Measurements from ENCODE around the gene MED4.

Gene MED4

GRCh38 chr13:48094781-48095502 lies at the start of gene MED4:
Gene MED4 (minus strand): TSS chr13:48095104. CDS start chr13:48095078, 26 bp downstream.
- Mint-ChIP-seq H3K4me1 (ENCODE audit: low read depth) (peaks cover 42% of the 10 kb centered on the region), H3K4me3 (peak within 1 kb of the TSS; percentile 98), H3K27me3 (no peaks in the 10 kb centered on the region)

GRCh38 chr13:48144413-48145035 lies 49.6 kb upstream of the MED4 start:
- peaks cover 40% of the 10 kb centered on the region for H3K4me1 Mint-ChIP-seq (ENCODE audit: low read depth)
- H3K27ac Mint-ChIP-seq, result peak overlapping the region; percentile 72
- H3K36me3 Mint-ChIP-seq, result no peaks in the 10 kb centered on the region
- no peaks in the 10 kb centered on the region for H3K9me3 Mint-ChIP-seq (ENCODE audit: low read depth)
- no peak overlapping the region for H3K4me3 Mint-ChIP-seq
- no peaks in the 10 kb centered on the region for H3K27me3 Mint-ChIP-seq

More at GRCh38 chr13:48094781-48095502, at the start of gene MED4:
- H3K9me3 Mint-ChIP-seq (ENCODE audit: low read depth), result no peaks in the 10 kb centered on the region
- H3K36me3 Mint-ChIP-seq, result no peaks in the 10 kb centered on the region
- peak within 1 kb of the TSS; percentile 92 for H3K27ac Mint-ChIP-seq

GRCh38 chr13:48142436-48142835 lies 47.5 kb upstream of the MED4 start:
- Mint-ChIP-seq H3K9me3 (ENCODE audit: low read depth) (no peaks in the 10 kb centered on the region), H3K27ac (no peak overlapping the region)

GRCh38 chr13:48138270-48138669 lies 43.4 kb upstream of the MED4 start:
- Mint-ChIP-seq H3K27ac (no peak overlapping the region), H3K4me1 (ENCODE audit: low read depth) (peaks cover 9% of the 10 kb centered on the region), H3K9me3 (ENCODE audit: low read depth) (peaks cover 3% of the 10 kb centered on the region), H3K36me3 (no peaks in the 10 kb centered on the region), H3K4me3 (no peak overlapping the region), H3K27me3 (no peaks in the 10 kb centered on the region)

More at GRCh38 chr13:48142436-48142835, 47.5 kb upstream of the MED4 start:
- Mint-ChIP-seq H3K4me3 (no peak overlapping the region), H3K36me3 (no peaks in the 10 kb centered on the region), H3K27me3 (no peaks in the 10 kb centered on the region), H3K4me1 (ENCODE audit: low read depth) (peaks cover 30% of the 10 kb centered on the region)

GRCh38 chr13:48132961-48133360 lies 38.1 kb upstream of the MED4 start:
- Mint-ChIP-seq H3K27me3 (no peaks in the 10 kb centered on the region), H3K36me3 (no peaks in the 10 kb centered on the region), H3K27ac (no peak overlapping the region), H3K9me3 (ENCODE audit: low read depth) (peaks cover 3% of the 10 kb centered on the region), H3K4me1 (ENCODE audit: low read depth) (peaks cover 16% of the 10 kb centered on the region), H3K4me3 (no peak overlapping the region)

- Mint-ChIP-seq H3K9me3 (ENCODE audit: low read depth) (peaks cover 3% of the 10 kb centered on the region), H3K4me1 (ENCODE audit: low read depth) (peaks cover 28% of the 10 kb centered on the region), H3K36me3 (no peaks in the 10 kb centered on the region), H3K4me3 (no peak overlapping the region), H3K27me3 (no peaks in the 10 kb centered on the region), H3K27ac (no peak overlapping the region)
Observed at GRCh38 chr13:48131533-48131932, 36.6 kb upstream of the MED4 start.

- H3K27ac Mint-ChIP-seq, result peak overlapping the region; percentile 30
- H3K36me3 Mint-ChIP-seq, result no peaks in the 10 kb centered on the region
- no peaks in the 10 kb centered on the region for H3K27me3 Mint-ChIP-seq
- H3K4me1 Mint-ChIP-seq (ENCODE audit: low read depth), result peaks cover 28% of the 10 kb centered on the region
- H3K4me3 Mint-ChIP-seq, result peak overlapping the region; percentile 2
- H3K9me3 Mint-ChIP-seq (ENCODE audit: low read depth), result no peaks in the 10 kb centered on the region
Observed at GRCh38 chr13:48126944-48127830, 32.3 kb upstream of the MED4 start.

GRCh38 chr13:48125794-48126228 lies 30.9 kb upstream of the MED4 start:
- H3K27me3 Mint-ChIP-seq, result no peaks in the 10 kb centered on the region
- no peaks in the 10 kb centered on the region for H3K36me3 Mint-ChIP-seq
- no peaks in the 10 kb centered on the region for H3K9me3 Mint-ChIP-seq (ENCODE audit: low read depth)
- no peak overlapping the region for H3K27ac Mint-ChIP-seq
- H3K4me3 Mint-ChIP-seq, result no peak overlapping the region
- peaks cover 23% of the 10 kb centered on the region for H3K4me1 Mint-ChIP-seq (ENCODE audit: low read depth)

- no peaks in the 10 kb centered on the region for H3K9me3 Mint-ChIP-seq (ENCODE audit: low read depth)
- H3K4me1 Mint-ChIP-seq (ENCODE audit: low read depth), result peaks cover 13% of the 10 kb centered on the region
- no peaks in the 10 kb centered on the region for H3K36me3 Mint-ChIP-seq
- no peak overlapping the region for H3K4me3 Mint-ChIP-seq
- no peak overlapping the region for H3K27ac Mint-ChIP-seq
- no peaks in the 10 kb centered on the region for H3K27me3 Mint-ChIP-seq
Observed at GRCh38 chr13:48123812-48124211, 28.9 kb upstream of the MED4 start.

GRCh38 chr13:48121733-48122132 lies 26.8 kb upstream of the MED4 start:
- H3K36me3 Mint-ChIP-seq, result no peaks in the 10 kb centered on the region
- H3K4me1 Mint-ChIP-seq (ENCODE audit: low read depth), result peaks cover under 1% of the 10 kb centered on the region
- no peak overlapping the region for H3K27ac Mint-ChIP-seq
- no peak overlapping the region for H3K4me3 Mint-ChIP-seq
- H3K9me3 Mint-ChIP-seq (ENCODE audit: low read depth), result no peaks in the 10 kb centered on the region
- no peaks in the 10 kb centered on the region for H3K27me3 Mint-ChIP-seq

GRCh38 chr13:48120241-48120640 lies 25.3 kb upstream of the MED4 start:
- Mint-ChIP-seq H3K4me3 (no peak overlapping the region), H3K27me3 (peaks cover 2% of the 10 kb centered on the region), H3K36me3 (peaks cover 2% of the 10 kb centered on the region), H3K9me3 (ENCODE audit: low read depth) (no peaks in the 10 kb centered on the region), H3K4me1 (ENCODE audit: low read depth) (no peaks in the 10 kb centered on the region), H3K27ac (no peak overlapping the region)

GRCh38 chr13:48118030-48118429 lies 23.1 kb upstream of the MED4 start:
- Mint-ChIP-seq H3K36me3 (peaks cover 2% of the 10 kb centered on the region), H3K9me3 (ENCODE audit: low read depth) (no peaks in the 10 kb centered on the region), H3K4me3 (no peak overlapping the region), H3K27me3 (peaks cover 2% of the 10 kb centered on the region), H3K27ac (no peak overlapping the region), H3K4me1 (ENCODE audit: low read depth) (no peaks in the 10 kb centered on the region)

GRCh38 chr13:48116808-48117207 lies 21.9 kb upstream of the MED4 start:
- no peaks in the 10 kb centered on the region for H3K4me1 Mint-ChIP-seq (ENCODE audit: low read depth)
- H3K36me3 Mint-ChIP-seq, result peaks cover 3% of the 10 kb centered on the region

GRCh38 chr13:48113756-48114130 lies 18.8 kb upstream of the MED4 start:
- Mint-ChIP-seq H3K4me1 (ENCODE audit: low read depth) (no peaks in the 10 kb centered on the region), H3K4me3 (no peak overlapping the region), H3K27ac (no peak overlapping the region), H3K9me3 (ENCODE audit: low read depth) (no peaks in the 10 kb centered on the region), H3K27me3 (peaks cover 2% of the 10 kb centered on the region), H3K36me3 (peaks cover 4% of the 10 kb centered on the region)

More at GRCh38 chr13:48116808-48117207, 21.9 kb upstream of the MED4 start:
- Mint-ChIP-seq H3K4me3 (no peak overlapping the region), H3K9me3 (ENCODE audit: low read depth) (no peaks in the 10 kb centered on the region), H3K27me3 (peaks cover 2% of the 10 kb centered on the region), H3K27ac (no peak overlapping the region)

Measured in activated naive CD8-positive, alpha-beta T cell (primary cell).